Panc1 (cell line): ENCODE results near the gene ADPRHL1. TPM values are rescaled to one million over a fixed set of nuclear protein-coding genes. Genes with fewer than 3 reads are reported as not detected.

ENCODE experiments used
- ATAC-seq: fragments of 200-7000 bp; cut with Tn5 transposase; 2 replicates; pipeline ENCODE4 v1.9.1; 2020; ENCODE audit warnings: mild to moderate bottlenecking, moderate library complexity
- BruUV-seq: library from RNA; stranded (reverse); fragments of 400-500 nt; replicated peaks from 2 replicates; lab custom pipeline; 2021; lab: Mats Ljungman, UMichigan
- CTCF ChIA-PET: fragments of 300-600 bp; sonication (Branson Sonifier 250); formaldehyde crosslinking; loops from one replicate; lab custom pipeline; 2022; ENCODE audit warnings: antibody characterized with exemption; lab: Charles Lee
- POLR2A ChIA-PET: fragments of 300-600 bp; sonication (Branson Sonifier 250); formaldehyde crosslinking; loops from one replicate; lab custom pipeline; 2022; ENCODE audit warnings: antibody characterized with exemption; lab: Charles Lee
- DNase-seq: peaks from one replicate; pipeline ENCODE4 v3.0.0-alpha.2; 2010; ENCODE audit warnings: low read depth, low spot score
- H3K27ac ChIP-seq: 2 replicates; pipeline ENCODE4 v1.5.1; 2011; ENCODE audit warnings: mild to moderate bottlenecking, low read length, inconsistent platforms
- H3K27me3 ChIP-seq: fragments of 200-500 bp; sonication (Bioruptor generic); 2 replicates; pipeline ENCODE4 v1.6.0; 2014; ENCODE audit warnings: low read length, inconsistent platforms; ENCODE audit not compliant: control insufficient read depth, insufficient read depth
- H3K36me3 ChIP-seq: fragments of 200-500 bp; sonication (Bioruptor generic); 2 replicates; pipeline ENCODE4 v1.5.1; 2014; ENCODE audit warnings: inconsistent platforms, mild to moderate bottlenecking, low read length, moderate library complexity; ENCODE audit not compliant: control insufficient read depth, insufficient read depth
- H3K4me1 ChIP-seq: 2 replicates; pipeline ENCODE4 v1.5.1; 2011; ENCODE audit warnings: inconsistent platforms, mild to moderate bottlenecking, low read length, moderate library complexity; ENCODE audit not compliant: control insufficient read depth, insufficient read depth
- H3K4me3 ChIP-seq, 2 experiments: 2 replicates each; pipeline ENCODE4 v1.5.1; 2011 to 2012; ENCODE audit warnings: low read depth in 2 of 2, low read length in 2 of 2, mild to moderate bottlenecking in 2 of 2, inconsistent platforms in 1 of 2, moderate library complexity in 1 of 2
- H3K9me3 ChIP-seq: fragments of 200-500 bp; sonication (Bioruptor generic); 2 replicates; pipeline ENCODE4 v1.5.1; 2014; ENCODE audit warnings: low read depth, mild to moderate bottlenecking, inconsistent platforms, low read length, moderate library complexity; ENCODE audit not compliant: control insufficient read depth, insufficient read depth
- CTCF ChIP-seq: fragments of 450-650 bp; IDR thresholded peaks from 2 replicates; pipeline ENCODE4 v1.5.1; 2017; ENCODE audit warnings: mild to moderate bottlenecking
- POLR2AphosphoS5 ChIP-seq: IDR thresholded peaks from 2 replicates; pipeline ENCODE4 v1.6.1; 2012; ENCODE audit warnings: mild to moderate bottlenecking, low read depth, low read length, moderate library complexity
- REST ChIP-seq, 2 experiments: IDR thresholded peaks; 2 replicates each; pipeline ENCODE4 v1.6.1; 2011 to 2012; ENCODE audit warnings: low read depth in 2 of 2, control low read depth in 1 of 2, low read length in 1 of 2, mild to moderate bottlenecking in 1 of 2, moderate library complexity in 1 of 2; ENCODE audit not compliant: insufficient read depth in 1 of 2
- SIN3A ChIP-seq: IDR thresholded peaks from 2 replicates; pipeline ENCODE4 v1.6.1; 2012; ENCODE audit warnings: low read depth, mild to moderate bottlenecking, low read length, moderate library complexity, borderline replicate concordance; ENCODE audit not compliant: insufficient read depth
- TCF7L2 ChIP-seq: IDR thresholded peaks from 2 replicates; pipeline ENCODE4 v1.6.1; 2011; ENCODE audit warnings: mild to moderate bottlenecking, low read depth, low read length, inconsistent platforms
- in situ Hi-C: cut with HindIII; loops from 2 replicates; pipeline ENCODE4 v1.10.0; 2016; ENCODE audit warnings: low sequenced_read_pairs, low pct_unique_long_range_greater_than_20kb
- intact Hi-C: fragments of 100-400 bp; cut with micrococcal nuclease; formaldehyde crosslinking; loops from one replicate; pipeline ENCODE4 v1.10.0; 2022; ENCODE audit not compliant: unreplicated experiment
- total RNA-seq: library from RNA; stranded (reverse); gene quantifications from one replicate; pipeline ENCODE4 v1.2.1, GENCODE V29; 2021; ENCODE audit not compliant: unreplicated experiment

Gene ADPRHL1
- total RNA-seq, 1 experiment from 2014 or later = 4.8 TPM

GRCh38 chr13:113351514-113352026 lies 101.7 kb downstream of the ADPRHL1 start:
- no peaks in the 10 kb centered on the region; the same call in 1 of the 2 replicates for H3K4me1 ChIP-seq
- DNase-seq (no peak), ATAC-seq (no peak)
- no peaks in the 10 kb centered on the region for H3K27me3 ChIP-seq
- POLR2A ChIA-PET = no interaction called here
- in situ Hi-C loops = no loop called here
- H3K27ac ChIP-seq = no peak overlapping the region
- no TSS peak for BruUV-seq
- no peak overlapping the region for H3K4me3 ChIP-seq
- intact Hi-C loops = no loop called here
- H3K36me3 ChIP-seq = no peaks in the 10 kb centered on the region
- H3K9me3 ChIP-seq = no peaks in the 10 kb centered on the region
- no peak for TF ChIP-seq REST (IDR thresholded peaks at IDR 0.05; ENCODE audit: insufficient read depth in 1 of 2, low read depth in 2 of 2, low read length in 1 of 2)
- no peak for TF ChIP-seq SIN3A
- TF ChIP-seq TCF7L2 = no peak
- no peak for TF ChIP-seq CTCF
- TF ChIP-seq POLR2AphosphoS5 = no peak
- CTCF ChIA-PET = no interaction called here

GRCh38 chr13:113350938-113351335 lies 102.4 kb downstream of the ADPRHL1 start:
- TF ChIP-seq CTCF (no peak), SIN3A (no peak), REST (IDR thresholded peaks at IDR 0.05; ENCODE audit: insufficient read depth in 1 of 2, low read depth in 2 of 2, low read length in 1 of 2) (no peak), POLR2AphosphoS5 (no peak)
- CTCF ChIA-PET = no interaction called here
- H3K36me3 ChIP-seq = no peaks in the 10 kb centered on the region
- no peak overlapping the region for H3K27ac ChIP-seq
- no peaks in the 10 kb centered on the region for H3K9me3 ChIP-seq
- DNase-seq (no peak), ATAC-seq (no peak)
- H3K4me1 ChIP-seq = no peaks in the 10 kb centered on the region; the same call in 1 of the 2 replicates
- no peak overlapping the region for H3K4me3 ChIP-seq
- POLR2A ChIA-PET = no interaction called here
- H3K27me3 ChIP-seq = no peaks in the 10 kb centered on the region
- BruUV-seq = no TSS peak
- intact Hi-C loops = no loop called here
- in situ Hi-C loops = no loop called here
